AG04449 (cell line): ENCODE data around the gene TMEM134.
"Not testable (repeated sequence)": the region's sequence is repeated elsewhere in the genome, so short reads cannot be mapped to it uniquely, and the experiment has no call there.

Source experiments
- CTCF ChIA-PET: fragments of 350-600 bp; formaldehyde crosslinking; extraction: SDS; loops from one replicate; lab custom pipeline; 2021; ENCODE audit warnings: antibody characterized with exemption; lab: Yijun Ruan, JAX
- POLR2A ChIA-PET: fragments of 400-600, 350-600 bp; formaldehyde crosslinking; extraction: SDS; loops from one replicate; lab custom pipeline; 2020; ENCODE audit warnings: antibody characterized with exemption, inconsistent platforms; lab: Yijun Ruan, JAX
- DNase-seq: peaks from one replicate; pipeline ENCODE4 v3.0.0-alpha.2; 2010; ENCODE audit warnings: low read depth, low spot score
- H3K4me3 ChIP-seq: 2 replicates; pipeline ENCODE4 v1.5.1; 2011; ENCODE audit warnings: low read depth, mild to moderate bottlenecking, control low read depth, low read length
- CTCF ChIP-seq: IDR thresholded peaks from one replicate; pipeline ENCODE4 v1.5.1; 2011; ENCODE audit warnings: mild to moderate bottlenecking, moderate library complexity, low read length, control low read depth, inconsistent platforms; ENCODE audit not compliant: insufficient read depth; ENCODE audit errors: missing control alignments

The TMEM134 gene

DNA sequence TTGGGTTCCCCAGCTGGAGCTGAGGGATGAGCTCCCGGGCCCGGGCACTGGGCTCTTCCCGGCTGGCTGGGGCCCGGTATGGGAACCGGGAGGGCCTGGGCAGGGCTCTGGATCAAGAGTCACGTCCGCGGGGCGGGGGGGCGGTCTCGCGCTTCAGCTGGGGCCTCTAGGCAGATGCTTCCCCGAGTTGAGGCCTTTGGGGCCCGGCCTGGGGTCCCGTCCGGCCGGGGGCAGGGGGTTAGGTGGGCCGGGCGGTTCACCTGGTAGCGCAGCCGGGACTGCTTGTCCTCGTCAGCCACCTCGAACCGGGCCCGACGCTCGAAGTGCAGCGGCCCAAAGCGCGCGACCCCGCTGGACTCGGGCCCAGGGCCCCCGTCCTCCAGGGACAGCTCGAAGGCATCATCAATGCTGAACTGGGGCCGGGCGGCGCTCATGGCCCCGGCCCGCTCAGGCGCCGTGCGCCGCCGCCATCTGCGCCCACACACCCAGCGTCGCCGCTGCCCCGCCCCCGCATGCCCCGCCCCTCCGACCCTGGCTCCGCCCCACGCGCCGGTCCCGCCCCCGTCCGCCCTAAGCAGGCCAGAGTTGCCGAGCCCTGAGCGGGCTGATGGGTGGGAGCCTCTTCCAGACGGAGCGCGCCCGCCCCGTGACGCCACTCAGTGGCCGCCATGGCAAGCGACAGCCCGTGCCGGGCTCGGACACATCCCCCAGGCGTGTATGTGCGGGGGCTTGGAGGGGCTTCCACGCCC is at the start of gene TMEM134:
Gene TMEM134, minus strand, starts transcription at position 493 of the 749 bp plus-strand sequence. Its CDS starts 59 bp downstream, at position 434.
- CTCF ChIA-PET: interaction anchor here (0.6 to 2.8 kb wide), 10 partner anchors 14 to 161 kb away, joined by 3 to 18 read pairs (median 4); partner anchors contain the start of genes AIP, NUDT8, PPP1CA and RPS6KB2
- DNase-seq: peak; percentile 19
- POLR2A ChIA-PET: interaction anchor here (1.0 to 3.1 kb wide), 4 partner anchors 10 to 123 kb away, joined by 3 to 12 read pairs (median 6); partner anchors contain the start of genes PPP1CA and PTPRCAP
- peak within 1 kb of the TSS; percentile 79 for H3K4me3 ChIP-seq
- TF ChIP-seq CTCF: peak; percentile 71

GRCh38 chr11:67517784-67518552 is 48.9 kb upstream of the TMEM134 start:
- CTCF ChIA-PET: no interaction called here
- TF ChIP-seq CTCF: no peak
- no peak for DNase-seq
- POLR2A ChIA-PET: no interaction called here
- no peak overlapping the region for H3K4me3 ChIP-seq

DNA sequence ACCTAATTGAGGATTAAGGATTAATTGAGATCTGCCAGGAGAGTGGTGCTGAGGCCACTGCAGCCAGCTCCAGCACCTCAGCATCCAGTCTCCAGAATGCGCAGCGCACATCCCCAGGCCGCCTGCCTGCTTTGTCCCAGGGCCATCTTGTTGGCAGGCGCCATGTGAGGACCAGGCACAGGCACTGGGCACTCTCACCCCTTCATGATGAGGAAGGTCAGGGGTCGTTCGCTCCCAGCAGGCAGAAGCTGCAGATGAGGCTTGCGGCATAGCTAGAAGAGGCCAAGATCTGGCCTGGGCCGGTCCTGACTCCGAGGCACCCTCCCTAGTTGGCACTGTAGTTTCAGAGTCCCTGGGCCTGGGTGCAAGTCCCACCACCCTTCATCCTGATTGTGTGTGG is 47.8 kb upstream of the TMEM134 start:
- no peak overlapping the region for H3K4me3 ChIP-seq
- ChIA-PET CTCF (no interaction called here), POLR2A (no interaction called here)
- TF ChIP-seq CTCF: no peak
- no peak for DNase-seq

DNA sequence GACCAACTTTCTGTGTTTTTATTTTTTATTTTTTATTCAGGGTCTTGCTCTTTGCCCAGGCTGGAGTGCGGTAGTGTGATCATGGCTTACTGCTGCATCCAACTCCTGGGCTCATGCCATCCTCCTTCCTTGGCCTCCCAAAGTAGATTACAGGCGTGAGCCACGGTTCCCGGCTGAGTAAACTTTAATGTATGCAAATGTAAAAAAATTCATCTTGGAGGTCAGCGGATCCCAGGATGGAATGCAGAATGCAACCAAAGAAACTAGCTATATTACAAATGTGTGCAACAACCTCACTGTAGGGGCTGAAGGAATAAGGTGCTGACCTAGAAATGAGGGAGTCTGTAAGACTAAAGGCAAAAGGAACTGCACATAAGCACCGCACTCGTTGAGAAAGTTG is 45.1 kb upstream of the TMEM134 start:
- no peak for TF ChIP-seq CTCF
- no peak for DNase-seq
- CTCF ChIA-PET: no interaction called here
- H3K4me3 ChIP-seq: no peak overlapping the region
- POLR2A ChIA-PET: no interaction called here

DNA sequence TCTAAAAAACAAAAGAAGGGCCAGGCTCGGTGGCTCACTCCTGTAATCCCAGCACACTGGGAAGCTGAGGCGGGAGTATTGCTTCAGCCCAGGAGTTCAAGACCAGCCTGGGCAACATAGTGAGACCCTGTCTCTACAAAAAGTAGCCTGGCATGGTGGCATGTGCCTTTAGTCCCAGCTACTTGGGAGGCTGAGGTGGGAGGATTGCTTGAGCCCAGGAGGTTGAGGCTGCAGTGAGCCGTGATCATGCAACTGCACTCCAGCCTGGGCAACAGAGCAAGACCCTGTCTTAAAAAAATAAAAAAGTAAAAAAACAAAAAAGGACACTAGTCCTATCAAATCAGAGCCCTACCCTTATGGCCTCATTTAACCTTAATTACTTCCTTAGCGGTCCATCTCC is 42.5 kb upstream of the TMEM134 start:
- DNase-seq, POLR2A ChIA-PET, CTCF ChIA-PET, H3K4me3 ChIP-seq: not testable (repeated sequence)

DNA sequence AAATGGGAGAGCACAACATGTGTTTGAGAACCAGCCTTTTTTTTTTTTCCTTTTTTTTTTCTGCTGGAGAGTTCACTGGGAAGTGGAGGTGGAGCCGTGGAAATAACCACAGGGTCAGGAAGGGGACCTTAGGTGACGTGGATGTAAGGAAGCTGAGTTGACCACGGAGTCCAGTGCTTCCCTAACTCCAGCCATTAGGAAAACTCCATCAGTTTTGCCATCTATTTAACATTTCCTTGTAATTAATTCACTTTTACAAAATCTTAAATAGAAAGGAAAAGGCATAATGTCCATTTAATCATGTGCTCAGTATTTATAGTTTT is 40.9 kb upstream of the TMEM134 start:
- ChIA-PET POLR2A (no interaction called here), CTCF (no interaction called here)
- no peak for DNase-seq

More for the DNA sequence above, 40.9 kb upstream of the TMEM134 start:
- no peak overlapping the region for H3K4me3 ChIP-seq
- TF ChIP-seq CTCF: no peak
